HepG2 (cell line): ENCODE results near the gene BABAM1. TPM values are rescaled to one million over a fixed set of nuclear protein-coding genes. Genes with fewer than 3 reads are reported as not detected.

Experiments used
- ARNTL ChIP-seq: sonication (generic); formaldehyde crosslinking; IDR thresholded peaks from 2 replicates; pipeline ENCODE4 v1.4.0; 2020; ENCODE audit warnings: mild to moderate bottlenecking, missing genetic modification reagents
- ETV5 ChIP-seq: IDR thresholded peaks from 2 replicates; pipeline ENCODE4 v1.6.1; 2018; ENCODE audit warnings: missing biosample characterization, missing genetic modification reagents, inconsistent platforms, borderline replicate concordance
- HDAC1 ChIP-seq: sonication (generic); formaldehyde crosslinking; IDR thresholded peaks from 2 replicates; pipeline ENCODE4 v1.5.1; 2020; ENCODE audit warnings: mild to moderate bottlenecking, missing genetic modification reagents
- JUNB ChIP-seq: sonication (generic); formaldehyde crosslinking; IDR thresholded peaks from 2 replicates; pipeline ENCODE4 v1.8.0; 2022; ENCODE audit warnings: missing genetic modification reagents, mild to moderate bottlenecking, borderline replicate concordance
- KDM1A ChIP-seq: IDR thresholded peaks from 2 replicates; pipeline ENCODE4 v1.6.1; 2016; ENCODE audit warnings: missing compliant biosample characterization
- NRL ChIP-seq: sonication (generic); formaldehyde crosslinking; IDR thresholded peaks from 2 replicates; pipeline ENCODE4 v1.5.0; 2020; ENCODE audit warnings: missing genetic modification reagents, mild to moderate bottlenecking, moderate library complexity, borderline replicate concordance
- SMYD3 ChIP-seq: sonication (generic); formaldehyde crosslinking; IDR thresholded peaks from 2 replicates; pipeline ENCODE4 v1.8.1; 2023; ENCODE audit warnings: mild to moderate bottlenecking, missing genetic modification reagents
- SRSF1 ChIP-seq: fragments of 200-400 bp; formaldehyde crosslinking; optimal IDR thresholded peaks from 2 replicates; pipeline ENCODE3; 2017; ENCODE audit warnings: mild to moderate bottlenecking, low read depth, low read length, moderate library complexity
- YEATS4 ChIP-seq: sonication (generic); formaldehyde crosslinking; IDR thresholded peaks from 2 replicates; pipeline ENCODE4 v1.4.0; 2020; ENCODE audit warnings: missing genetic modification reagents, borderline replicate concordance
- ZNF234 ChIP-seq: sonication (generic); formaldehyde crosslinking; conservative IDR thresholded peaks from 2 replicates; pipeline ENCODE4 v1.5.1; 2020; ENCODE audit warnings: mild to moderate bottlenecking, missing genetic modification reagents
- ZNF264 ChIP-seq: sonication (generic); formaldehyde crosslinking; IDR thresholded peaks from 2 replicates; pipeline ENCODE4 v1.4.0; 2020; ENCODE audit warnings: missing genetic modification reagents
- ZNF510 ChIP-seq: sonication (generic); formaldehyde crosslinking; IDR thresholded peaks from 2 replicates; pipeline ENCODE4 v1.4.0; 2020; ENCODE audit warnings: low read depth, mild to moderate bottlenecking, missing genetic modification reagents
- ZNF607 ChIP-seq: sonication (generic); formaldehyde crosslinking; IDR thresholded peaks from 2 replicates; pipeline ENCODE4 v1.5.1; 2020; ENCODE audit warnings: missing genetic modification reagents, mild to moderate bottlenecking, borderline replicate concordance
- ZSCAN31 ChIP-seq: sonication (generic); formaldehyde crosslinking; IDR thresholded peaks from 2 replicates; pipeline ENCODE4 v1.5.0; 2020; ENCODE audit warnings: low read depth, mild to moderate bottlenecking, missing genetic modification reagents
- polyA plus RNA-seq, 8 experiments: library from polyadenylated mRNA; depleted of rRNA in 3 of 8; stranded (reverse) in 7 of 8; unstranded in 1 of 8; fragments of >200 nt; fragmentation: Illumina TruSeq in 4 of 8; extraction: Trizol in 4 of 8; gene quantifications; 2 replicates each; pipeline versions ENCODE4 v1.2.1 to v1.2.3, GENCODE V29; 2011 to 2016; ENCODE audit warnings: low read depth in 4 of 8, missing spikeins in 1 of 8, mixed read lengths in 1 of 8; ENCODE audit not compliant: insufficient read depth in 1 of 8
- total RNA-seq, 5 experiments: library from RNA; depleted of rRNA; stranded (reverse); fragments of >200 nt; fragmentation: Illumina TruSeq; extraction: Trizol; gene quantifications; 2 replicates each; pipeline ENCODE4 v1.2.3, GENCODE V29; 2016; ENCODE audit warnings: low read depth in 1 of 5
- TF ChIP-seq, protein P1 (sequence below): sonication (generic); formaldehyde crosslinking; IDR thresholded peaks from 2 replicates; pipeline ENCODE4 v1.4.0; 2020; ENCODE audit warnings: mild to moderate bottlenecking, missing genetic modification reagents
- TF ChIP-seq, protein P2 (sequence below): sonication (generic); formaldehyde crosslinking; IDR thresholded peaks from 2 replicates; pipeline ENCODE4 v1.5.1; 2020; ENCODE audit warnings: mild to moderate bottlenecking, missing genetic modification reagents, moderate library complexity
- TF ChIP-seq, protein P3 (sequence below): IDR thresholded peaks from 2 replicates; pipeline ENCODE4 v1.6.1; 2018; ENCODE audit warnings: missing genetic modification reagents, mild to moderate bottlenecking, missing compliant biosample characterization
- TF ChIP-seq, protein P4 (sequence below): sonication (generic); formaldehyde crosslinking; IDR thresholded peaks from 2 replicates; pipeline ENCODE4 v1.5.0; 2020; ENCODE audit warnings: mild to moderate bottlenecking, missing genetic modification reagents

BABAM1 gene
- total and polyA plus RNA-seq, 2 of the 13 experiments (the other 11 are each of a cell fraction or from before 2014, with no cell fraction given) = 70.0 to 82.0 TPM

DNA sequence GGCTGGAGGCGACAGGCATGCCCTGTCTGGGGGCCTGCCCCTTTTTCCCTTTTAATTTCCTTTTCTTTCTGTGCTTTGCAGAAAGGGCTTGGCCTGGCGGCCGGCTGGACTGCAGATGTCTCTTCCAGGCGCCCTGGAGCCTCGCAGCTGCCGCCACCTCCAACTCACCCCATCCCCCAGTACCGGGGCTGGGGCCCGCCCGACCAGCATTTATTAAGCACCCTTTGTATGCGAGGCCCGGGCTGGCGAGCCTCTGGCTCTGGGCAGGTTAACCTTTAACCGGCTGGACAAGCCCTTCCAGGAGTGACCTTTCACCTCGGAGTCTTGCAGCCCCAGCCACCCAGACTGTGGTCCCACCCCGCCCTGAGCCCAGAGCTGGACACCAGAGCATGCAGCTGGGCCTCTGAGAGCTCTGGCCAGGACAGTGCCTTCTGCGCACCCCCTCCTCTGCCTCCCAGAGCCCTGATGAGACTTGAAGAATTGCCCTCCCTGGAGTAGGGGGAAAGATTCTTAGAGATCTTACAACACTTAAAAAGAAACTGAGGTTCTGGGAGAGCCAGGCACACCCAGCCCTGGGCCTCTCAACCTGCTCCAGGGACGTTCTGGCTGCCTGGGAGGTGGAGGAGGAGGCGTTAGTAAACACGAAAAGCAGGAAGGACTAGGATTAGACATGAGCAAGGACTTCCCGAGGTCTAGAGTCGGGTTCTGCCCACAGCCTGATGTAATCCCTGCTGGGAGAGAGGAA, 20.4 kb upstream of the BABAM1 start (continued):
- TF ChIP-seq, protein P1, sequence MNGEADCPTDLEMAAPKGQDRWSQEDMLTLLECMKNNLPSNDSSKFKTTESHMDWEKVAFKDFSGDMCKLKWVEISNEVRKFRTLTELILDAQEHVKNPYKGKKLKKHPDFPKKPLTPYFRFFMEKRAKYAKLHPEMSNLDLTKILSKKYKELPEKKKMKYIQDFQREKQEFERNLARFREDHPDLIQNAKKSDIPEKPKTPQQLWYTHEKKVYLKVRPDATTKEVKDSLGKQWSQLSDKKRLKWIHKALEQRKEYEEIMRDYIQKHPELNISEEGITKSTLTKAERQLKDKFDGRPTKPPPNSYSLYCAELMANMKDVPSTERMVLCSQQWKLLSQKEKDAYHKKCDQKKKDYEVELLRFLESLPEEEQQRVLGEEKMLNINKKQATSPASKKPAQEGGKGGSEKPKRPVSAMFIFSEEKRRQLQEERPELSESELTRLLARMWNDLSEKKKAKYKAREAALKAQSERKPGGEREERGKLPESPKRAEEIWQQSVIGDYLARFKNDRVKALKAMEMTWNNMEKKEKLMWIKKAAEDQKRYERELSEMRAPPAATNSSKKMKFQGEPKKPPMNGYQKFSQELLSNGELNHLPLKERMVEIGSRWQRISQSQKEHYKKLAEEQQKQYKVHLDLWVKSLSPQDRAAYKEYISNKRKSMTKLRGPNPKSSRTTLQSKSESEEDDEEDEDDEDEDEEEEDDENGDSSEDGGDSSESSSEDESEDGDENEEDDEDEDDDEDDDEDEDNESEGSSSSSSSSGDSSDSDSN (CRISPR knock-in tag) = peak; percentile 42; the same call in 1 of the 2 replicates
- TF ChIP-seq SMYD3 (0 out of 2 replicates have a peak, but pooled peaks have one; percentile 12), SRSF1 (peak; percentile 80), ETV5 (CRISPR knock-in tag) (0 out of 2 replicates have a peak, but pooled peaks have one; percentile 22), ZNF234 (CRISPR knock-in tag) (no peak), ZNF264 (CRISPR knock-in tag) (0 out of 2 replicates have a peak, but pooled peaks have one; percentile 35), ZNF510 (no peak), JUNB (CRISPR knock-in tag) (no peak), KDM1A (CRISPR knock-in tag) (peak; percentile 99), ARNTL (CRISPR knock-in tag) (0 out of 2 replicates have a peak, but pooled peaks have one; percentile 22), NRL (CRISPR knock-in tag) (0 out of 2 replicates have a peak, but pooled peaks have one; percentile 13), HDAC1 (peak; percentile 18), YEATS4 (peak; percentile 62), ZSCAN31 (CRISPR knock-in tag) (0 out of 2 replicates have a peak, but pooled peaks have one; percentile 7), ZNF607 (CRISPR knock-in tag) (no peak)
- TF ChIP-seq, protein P2, sequence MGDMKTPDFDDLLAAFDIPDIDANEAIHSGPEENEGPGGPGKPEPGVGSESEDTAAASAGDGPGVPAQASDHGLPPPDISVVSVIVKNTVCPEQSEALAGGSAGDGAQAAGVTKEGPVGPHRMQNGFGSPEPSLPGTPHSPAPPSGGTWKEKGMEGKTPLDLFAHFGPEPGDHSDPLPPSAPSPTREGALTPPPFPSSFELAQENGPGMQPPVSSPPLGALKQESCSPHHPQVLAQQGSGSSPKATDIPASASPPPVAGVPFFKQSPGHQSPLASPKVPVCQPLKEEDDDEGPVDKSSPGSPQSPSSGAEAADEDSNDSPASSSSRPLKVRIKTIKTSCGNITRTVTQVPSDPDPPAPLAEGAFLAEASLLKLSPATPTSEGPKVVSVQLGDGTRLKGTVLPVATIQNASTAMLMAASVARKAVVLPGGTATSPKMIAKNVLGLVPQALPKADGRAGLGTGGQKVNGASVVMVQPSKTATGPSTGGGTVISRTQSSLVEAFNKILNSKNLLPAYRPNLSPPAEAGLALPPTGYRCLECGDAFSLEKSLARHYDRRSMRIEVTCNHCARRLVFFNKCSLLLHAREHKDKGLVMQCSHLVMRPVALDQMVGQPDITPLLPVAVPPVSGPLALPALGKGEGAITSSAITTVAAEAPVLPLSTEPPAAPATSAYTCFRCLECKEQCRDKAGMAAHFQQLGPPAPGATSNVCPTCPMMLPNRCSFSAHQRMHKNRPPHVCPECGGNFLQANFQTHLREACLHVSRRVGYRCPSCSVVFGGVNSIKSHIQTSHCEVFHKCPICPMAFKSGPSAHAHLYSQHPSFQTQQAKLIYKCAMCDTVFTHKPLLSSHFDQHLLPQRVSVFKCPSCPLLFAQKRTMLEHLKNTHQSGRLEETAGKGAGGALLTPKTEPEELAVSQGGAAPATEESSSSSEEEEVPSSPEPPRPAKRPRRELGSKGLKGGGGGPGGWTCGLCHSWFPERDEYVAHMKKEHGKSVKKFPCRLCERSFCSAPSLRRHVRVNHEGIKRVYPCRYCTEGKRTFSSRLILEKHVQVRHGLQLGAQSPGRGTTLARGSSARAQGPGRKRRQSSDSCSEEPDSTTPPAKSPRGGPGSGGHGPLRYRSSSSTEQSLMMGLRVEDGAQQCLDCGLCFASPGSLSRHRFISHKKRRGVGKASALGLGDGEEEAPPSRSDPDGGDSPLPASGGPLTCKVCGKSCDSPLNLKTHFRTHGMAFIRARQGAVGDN (CRISPR knock-in tag) = peak; percentile 75; the same call in 1 of the 2 replicates
- TF ChIP-seq, protein P3, sequence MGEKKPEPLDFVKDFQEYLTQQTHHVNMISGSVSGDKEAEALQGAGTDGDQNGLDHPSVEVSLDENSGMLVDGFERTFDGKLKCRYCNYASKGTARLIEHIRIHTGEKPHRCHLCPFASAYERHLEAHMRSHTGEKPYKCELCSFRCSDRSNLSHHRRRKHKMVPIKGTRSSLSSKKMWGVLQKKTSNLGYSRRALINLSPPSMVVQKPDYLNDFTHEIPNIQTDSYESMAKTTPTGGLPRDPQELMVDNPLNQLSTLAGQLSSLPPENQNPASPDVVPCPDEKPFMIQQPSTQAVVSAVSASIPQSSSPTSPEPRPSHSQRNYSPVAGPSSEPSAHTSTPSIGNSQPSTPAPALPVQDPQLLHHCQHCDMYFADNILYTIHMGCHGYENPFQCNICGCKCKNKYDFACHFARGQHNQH (CRISPR knock-in tag) = peak; percentile 19; the same call in 1 of the 2 replicates
- TF ChIP-seq, protein P4, sequence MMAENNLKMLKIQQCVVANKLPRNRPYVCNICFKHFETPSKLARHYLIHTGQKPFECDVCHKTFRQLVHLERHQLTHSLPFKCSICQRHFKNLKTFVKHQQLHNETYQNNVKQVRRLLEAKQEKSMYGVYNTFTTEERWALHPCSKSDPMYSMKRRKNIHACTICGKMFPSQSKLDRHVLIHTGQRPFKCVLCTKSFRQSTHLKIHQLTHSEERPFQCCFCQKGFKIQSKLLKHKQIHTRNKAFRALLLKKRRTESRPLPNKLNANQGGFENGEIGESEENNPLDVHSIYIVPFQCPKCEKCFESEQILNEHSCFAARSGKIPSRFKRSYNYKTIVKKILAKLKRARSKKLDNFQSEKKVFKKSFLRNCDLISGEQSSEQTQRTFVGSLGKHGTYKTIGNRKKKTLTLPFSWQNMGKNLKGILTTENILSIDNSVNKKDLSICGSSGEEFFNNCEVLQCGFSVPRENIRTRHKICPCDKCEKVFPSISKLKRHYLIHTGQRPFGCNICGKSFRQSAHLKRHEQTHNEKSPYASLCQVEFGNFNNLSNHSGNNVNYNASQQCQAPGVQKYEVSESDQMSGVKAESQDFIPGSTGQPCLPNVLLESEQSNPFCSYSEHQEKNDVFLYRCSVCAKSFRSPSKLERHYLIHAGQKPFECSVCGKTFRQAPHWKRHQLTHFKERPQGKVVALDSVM (CRISPR knock-in tag) = peak; percentile 69; the same call in 1 of the 2 replicates
